ENCODE measurements around the gene EPHB4.
"Not testable (repeated sequence)": the region's sequence is repeated elsewhere in the genome, so short reads cannot be mapped to it uniquely, and the experiment has no call there.

Gene EPHB4

DNA sequence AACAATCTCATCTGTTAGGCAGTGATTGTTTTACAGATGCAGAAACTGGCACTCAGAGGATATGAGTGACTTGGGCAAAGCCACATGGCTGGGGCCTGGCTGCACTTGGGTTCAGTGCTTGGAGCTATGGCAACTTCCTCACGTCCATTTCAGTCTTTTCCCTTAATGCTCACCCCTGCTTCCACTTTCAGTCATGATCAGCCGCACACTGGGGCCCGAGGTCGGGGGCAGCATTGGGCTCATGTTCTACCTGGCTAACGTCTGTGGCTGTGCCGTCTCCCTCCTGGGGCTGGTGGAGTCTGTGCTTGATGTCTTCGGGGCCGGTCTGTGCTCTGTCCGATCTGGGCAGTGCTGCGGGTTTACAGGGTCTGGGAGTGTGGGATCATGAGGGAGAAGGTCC, 28.2 kb upstream of the EPHB4 start:
- TF ChIP-seq, protein P1, sequence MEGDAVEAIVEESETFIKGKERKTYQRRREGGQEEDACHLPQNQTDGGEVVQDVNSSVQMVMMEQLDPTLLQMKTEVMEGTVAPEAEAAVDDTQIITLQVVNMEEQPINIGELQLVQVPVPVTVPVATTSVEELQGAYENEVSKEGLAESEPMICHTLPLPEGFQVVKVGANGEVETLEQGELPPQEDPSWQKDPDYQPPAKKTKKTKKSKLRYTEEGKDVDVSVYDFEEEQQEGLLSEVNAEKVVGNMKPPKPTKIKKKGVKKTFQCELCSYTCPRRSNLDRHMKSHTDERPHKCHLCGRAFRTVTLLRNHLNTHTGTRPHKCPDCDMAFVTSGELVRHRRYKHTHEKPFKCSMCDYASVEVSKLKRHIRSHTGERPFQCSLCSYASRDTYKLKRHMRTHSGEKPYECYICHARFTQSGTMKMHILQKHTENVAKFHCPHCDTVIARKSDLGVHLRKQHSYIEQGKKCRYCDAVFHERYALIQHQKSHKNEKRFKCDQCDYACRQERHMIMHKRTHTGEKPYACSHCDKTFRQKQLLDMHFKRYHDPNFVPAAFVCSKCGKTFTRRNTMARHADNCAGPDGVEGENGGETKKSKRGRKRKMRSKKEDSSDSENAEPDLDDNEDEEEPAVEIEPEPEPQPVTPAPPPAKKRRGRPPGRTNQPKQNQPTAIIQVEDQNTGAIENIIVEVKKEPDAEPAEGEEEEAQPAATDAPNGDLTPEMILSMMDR (IDR thresholded peaks at IDR 0.05; ENCODE audit: control extremely low read depth, extremely low read depth, low read depth, missing control alignments): no peak
- ChIA-PET CTCF (interaction anchor here (1.3 to 3.2 kb wide), 2 partner anchors 55 to 337 kb away, joined by 3 to 13 read pairs; no protein-coding TSS in a partner anchor), POLR2A (interaction anchor here (0.5 kb wide), 1 partner anchor 14 kb away, joined by 6 read pairs; no protein-coding TSS in a partner anchor)
- no peak for DNase-seq (ENCODE audit: extremely low spot score)

DNA sequence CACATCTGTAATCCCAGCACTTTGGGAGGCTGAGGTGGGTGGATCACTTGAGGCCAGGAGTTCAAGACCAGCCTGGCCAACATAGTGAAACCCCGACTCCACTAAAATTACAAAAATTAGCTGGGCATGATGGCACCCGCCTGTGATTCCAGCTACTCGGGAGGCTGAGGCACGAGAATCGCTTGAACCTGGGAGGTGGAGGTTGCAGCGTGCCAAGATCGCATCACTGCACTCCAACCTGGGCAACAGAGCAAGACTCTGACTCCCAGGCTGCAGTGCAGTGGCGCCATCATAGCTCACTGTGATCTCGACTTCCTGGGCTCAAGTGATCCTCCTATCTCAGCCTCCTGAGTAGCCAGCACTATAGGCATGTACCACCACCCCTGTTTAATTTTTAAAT, 27.6 kb upstream of the EPHB4 start:
- CTCF ChIA-PET: interaction anchor here (1.5 to 5.2 kb wide), 4 partner anchors 9 to 162 kb away, joined by 3 to 77 read pairs (median 8); partner anchors contain the start of gene POP7
- POLR2A ChIA-PET; DNase-seq (ENCODE audit: extremely low spot score): not testable (repeated sequence)

DNA sequence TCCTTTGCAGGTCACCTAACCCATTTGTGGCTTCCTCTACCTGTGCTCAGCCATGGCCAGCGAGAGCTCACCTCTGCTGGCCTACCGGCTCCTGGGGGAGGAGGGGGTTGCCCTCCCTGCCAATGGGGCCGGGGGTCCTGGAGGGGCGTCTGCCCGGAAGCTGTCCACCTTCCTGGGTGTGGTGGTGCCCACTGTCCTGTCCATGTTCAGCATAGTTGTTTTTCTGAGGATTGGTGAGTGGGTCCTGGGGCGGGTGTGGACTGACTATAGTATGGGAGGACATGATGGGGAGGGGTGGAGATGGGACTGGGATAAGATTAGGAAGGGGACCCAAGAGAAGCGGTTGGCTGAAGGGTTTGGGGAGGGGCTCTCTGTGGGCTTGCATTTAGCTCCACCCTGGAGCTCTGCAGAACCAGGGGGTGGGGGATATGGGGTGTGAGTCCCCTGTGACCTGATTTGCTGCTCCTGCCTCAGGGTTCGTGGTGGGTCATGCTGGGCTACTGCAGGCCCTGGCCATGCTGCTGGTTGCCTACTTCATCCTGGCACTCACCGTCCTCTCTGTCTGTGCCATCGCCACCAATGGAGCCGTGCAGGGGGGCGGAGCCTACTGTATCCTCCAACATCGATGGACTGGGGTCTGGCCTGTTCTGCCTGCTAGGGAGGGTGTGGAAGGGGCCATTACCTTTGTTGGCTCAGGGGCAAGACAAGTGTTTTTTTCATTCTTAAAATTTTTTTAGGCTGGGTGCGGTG, 27.0 kb upstream of the EPHB4 start:
- ChIA-PET POLR2A (no interaction called here), CTCF (interaction anchor here (1.0 to 7.7 kb wide), 5 partner anchors 10 to 161 kb away, joined by 3 to 188 read pairs (median 4); partner anchors contain the start of gene POP7)
- DNase-seq (ENCODE audit: extremely low spot score): no peak
- TF ChIP-seq, protein P1 (IDR thresholded peaks at IDR 0.05; ENCODE audit: control extremely low read depth, extremely low read depth, low read depth, missing control alignments): no peak

DNA sequence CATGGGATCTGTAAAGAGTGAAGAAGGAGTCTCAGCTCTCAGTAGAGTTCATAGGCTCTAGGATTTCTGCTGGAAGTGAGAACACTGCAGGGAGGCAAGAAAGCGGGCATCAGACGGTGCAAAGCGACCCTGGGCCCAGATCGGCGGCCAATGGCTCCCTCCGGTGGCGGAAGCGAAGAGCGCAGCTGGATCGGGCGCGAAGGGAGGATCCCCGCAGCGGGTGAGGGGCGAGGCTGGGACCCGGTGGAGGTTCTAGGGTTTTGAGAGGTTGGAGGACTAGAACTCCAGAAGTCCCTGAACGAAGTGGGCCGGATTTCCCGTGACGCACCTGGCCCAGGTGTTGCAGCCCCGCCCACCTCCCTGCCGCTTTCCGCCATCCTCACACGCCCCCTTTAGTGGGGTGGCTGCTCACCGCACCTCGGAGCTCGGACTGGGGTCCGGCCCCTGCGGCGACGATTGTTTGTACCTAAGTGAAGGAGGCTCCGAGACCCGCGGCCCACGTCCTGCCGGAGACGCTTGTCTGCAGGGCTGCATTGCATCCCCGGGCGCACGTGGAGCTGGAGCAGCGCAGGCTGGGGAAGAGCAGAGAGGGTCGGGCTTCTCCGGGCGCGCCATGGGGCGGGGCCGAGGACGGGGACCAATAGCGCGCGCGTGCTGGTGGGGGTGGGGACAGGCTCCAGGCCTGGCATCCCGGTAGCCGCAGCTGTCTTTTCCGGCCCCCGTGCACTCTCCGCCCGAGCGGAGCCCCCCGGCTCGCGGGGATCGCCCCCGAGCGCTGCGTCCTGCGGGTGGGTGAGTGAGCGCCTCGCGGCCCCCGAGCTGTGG, 24.9 kb upstream of the EPHB4 start, which contains the start of gene SLC12A9:
SLC12A9 (plus strand) TSS at position 666 of the 825 bp plus-strand sequence. CDS start 1,485 bp downstream, outside the sequence.
- ChIA-PET POLR2A (interaction anchor here (0.5 to 0.8 kb wide), 4 partner anchors 15 to 146 kb away, joined by 3 to 6 read pairs (median 4); partner anchors contain the start of genes POP7, SRRT and TRIP6), CTCF (interaction anchor here (0.7 to 7.7 kb wide), 50 partner anchors 9 to 451 kb away, joined by 3 to 188 read pairs (median 4); partner anchors contain the start of genes MOSPD3, POP7, SRRT and TRIP6)
- TF ChIP-seq, protein P1 (IDR thresholded peaks at IDR 0.05; ENCODE audit: control extremely low read depth, extremely low read depth, low read depth, missing control alignments): peak; percentile 90
- DNase-seq (ENCODE audit: extremely low spot score): peak; percentile 96

DNA sequence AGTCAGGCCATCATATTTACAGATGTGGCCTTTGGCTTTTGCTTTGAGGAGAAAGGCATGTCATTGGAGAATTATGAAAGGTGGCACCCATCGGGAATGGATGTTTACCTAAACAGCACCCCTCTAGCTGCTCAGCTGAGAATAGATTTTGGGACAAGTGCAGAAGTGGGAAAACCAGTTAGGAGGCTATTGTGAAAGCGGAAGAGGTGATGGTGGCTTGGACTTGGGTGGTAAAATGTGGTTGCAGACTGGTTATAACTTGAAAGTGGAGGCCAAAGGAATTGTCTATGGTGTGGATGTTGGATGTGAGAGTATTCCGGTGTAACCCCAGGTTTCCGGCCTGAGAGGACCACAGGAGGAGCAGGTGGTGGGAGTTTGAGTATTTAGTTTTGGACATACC, 20.0 kb upstream of the EPHB4 start:
- CTCF ChIA-PET: interaction anchor here (0.6 to 7.7 kb wide), 3 partner anchors 14 to 142 kb away, joined by 3 to 188 read pairs (median 3); no protein-coding TSS in a partner anchor
- TF ChIP-seq, protein P1 (IDR thresholded peaks at IDR 0.05; ENCODE audit: control extremely low read depth, extremely low read depth, low read depth, missing control alignments): no peak
- POLR2A ChIA-PET: no interaction called here
- no peak for DNase-seq (ENCODE audit: extremely low spot score)

DNA sequence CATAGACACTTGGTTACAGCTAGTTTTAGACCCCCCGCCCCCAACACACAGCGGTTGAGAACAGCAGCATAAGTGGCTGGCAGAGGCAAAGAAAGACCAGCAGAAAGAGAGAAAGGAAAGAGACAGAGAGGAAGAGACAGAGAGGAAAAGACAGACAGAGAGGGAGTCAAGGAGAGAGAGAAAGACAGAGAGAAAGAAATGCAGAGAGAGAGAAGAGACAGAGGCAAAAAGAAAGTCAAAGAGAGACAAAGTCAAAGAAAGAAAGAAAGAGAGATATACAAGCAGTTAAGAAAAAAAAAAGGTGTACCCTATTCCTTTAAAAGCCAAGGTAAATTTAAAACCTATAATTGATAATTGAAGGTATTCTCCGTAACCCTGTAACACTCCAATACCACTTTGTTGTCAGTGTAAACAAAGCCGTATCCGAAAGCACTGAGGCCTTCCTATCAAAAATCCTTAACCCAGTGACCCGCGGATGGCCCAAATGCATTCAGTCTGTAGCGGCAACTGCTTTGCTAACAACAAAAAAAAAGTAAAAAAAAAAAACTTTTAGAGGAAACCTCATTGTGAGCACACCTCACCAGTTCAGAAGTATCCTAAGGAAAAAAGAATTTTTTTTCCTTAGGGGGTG, 13.3 kb upstream of the EPHB4 start:
- TF ChIP-seq, protein P1 (IDR thresholded peaks at IDR 0.05; ENCODE audit: control extremely low read depth, extremely low read depth, low read depth, missing control alignments): no peak
- ChIA-PET CTCF (no interaction called here), POLR2A (no interaction called here)
- DNase-seq (ENCODE audit: extremely low spot score): no peak
